ENCODE data around the gene MED9.
"Not testable (repeated sequence)": the region's sequence is repeated elsewhere in the genome, so short reads cannot be mapped to it uniquely, and the experiment has no call there.

The MED9 gene

DNA sequence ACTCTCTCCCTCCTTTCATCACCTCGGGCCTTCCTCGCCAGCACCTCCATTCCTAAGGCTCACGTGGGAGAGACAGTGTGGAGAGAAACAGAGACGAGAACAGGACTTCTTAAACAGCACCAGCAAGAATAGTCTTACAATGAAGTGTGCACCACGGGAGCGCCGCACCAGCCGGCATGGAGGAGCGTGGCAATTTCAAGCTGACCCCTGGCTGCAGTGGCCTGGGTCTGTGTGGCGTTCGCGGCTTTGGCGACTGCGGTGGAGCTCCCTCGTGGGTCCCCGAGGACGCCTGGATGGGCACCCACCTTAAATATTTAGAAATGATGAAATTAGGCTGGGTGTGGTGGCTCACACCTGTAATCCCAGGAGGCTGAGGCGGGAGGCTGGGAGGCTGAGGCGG, 20.5 kb upstream of the MED9 start:
- no peak for DNase-seq

DNA sequence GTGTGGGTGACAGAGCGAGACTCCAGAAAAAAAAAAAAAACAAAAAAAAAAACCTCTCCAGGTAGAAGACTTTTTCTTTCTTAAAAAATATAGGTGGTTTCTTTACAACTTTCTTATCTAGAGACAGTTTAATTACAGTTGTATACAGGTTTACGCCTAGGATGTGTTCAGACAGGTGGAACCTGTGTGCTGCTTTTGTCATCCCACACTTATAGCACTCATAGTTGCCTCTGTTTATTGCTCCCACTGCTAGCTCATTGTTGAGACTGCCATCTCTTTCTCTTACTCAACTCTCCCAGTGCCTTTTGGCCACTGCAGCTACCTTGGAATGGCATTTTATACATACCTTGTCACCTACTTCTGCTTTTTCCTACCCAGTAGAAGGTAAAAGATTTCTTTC, 19.1 kb upstream of the MED9 start:
- no peak for DNase-seq

DNA sequence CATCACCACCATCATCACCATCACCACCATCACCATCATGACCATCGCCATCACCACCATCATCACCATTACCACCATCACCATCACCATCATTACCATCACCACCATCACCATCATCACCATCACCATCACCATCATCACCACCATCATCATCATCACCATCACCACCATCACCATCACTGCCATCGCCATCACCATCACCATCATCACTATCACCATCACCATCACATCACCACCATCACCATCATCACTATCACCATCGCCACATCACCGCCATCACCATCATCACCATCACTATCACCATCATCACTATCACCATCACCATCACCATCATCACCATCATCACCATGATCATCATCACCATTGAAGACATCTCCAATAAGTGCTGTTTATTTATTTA, 16.8 kb upstream of the MED9 start:
- DNase-seq, result no peak

DNA sequence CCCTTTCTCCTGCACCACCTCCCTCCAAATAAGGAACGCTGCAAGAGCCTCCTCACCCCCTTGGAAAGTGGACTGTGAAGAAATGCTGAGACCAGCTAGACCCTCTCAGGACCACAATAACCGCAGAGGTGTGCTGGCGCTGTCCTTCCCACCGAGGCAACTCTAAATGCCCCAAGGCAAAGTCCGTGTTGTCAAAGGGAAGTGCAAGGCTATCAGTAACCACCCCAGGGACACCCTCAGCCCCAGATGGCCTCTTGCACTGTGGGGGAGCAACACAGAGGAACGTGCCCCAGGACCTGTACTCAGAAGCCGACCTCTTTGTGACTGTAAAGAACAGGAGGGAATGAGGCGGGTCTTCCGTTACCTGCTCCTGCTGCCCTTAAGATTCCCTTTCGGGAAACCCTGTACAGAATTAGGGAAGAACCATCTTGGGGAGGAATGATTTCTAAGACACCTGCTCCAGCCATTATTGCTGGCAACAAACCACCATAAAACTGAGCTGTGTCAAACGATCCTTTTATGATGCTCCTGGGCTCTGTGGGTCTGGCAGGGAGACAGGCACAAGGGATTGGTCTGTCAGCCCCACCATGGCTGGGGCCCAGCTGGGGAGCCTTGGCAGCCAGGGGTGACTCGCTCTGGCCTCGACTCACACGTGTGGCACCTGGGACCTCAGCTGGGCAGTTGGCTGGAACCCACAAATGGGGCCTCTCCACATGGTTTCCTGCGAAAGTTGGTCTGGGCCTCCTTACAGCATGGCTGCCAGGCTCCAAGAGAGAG, 14.6 kb upstream of the MED9 start:
- DNase-seq, result peak; percentile 12

DNA sequence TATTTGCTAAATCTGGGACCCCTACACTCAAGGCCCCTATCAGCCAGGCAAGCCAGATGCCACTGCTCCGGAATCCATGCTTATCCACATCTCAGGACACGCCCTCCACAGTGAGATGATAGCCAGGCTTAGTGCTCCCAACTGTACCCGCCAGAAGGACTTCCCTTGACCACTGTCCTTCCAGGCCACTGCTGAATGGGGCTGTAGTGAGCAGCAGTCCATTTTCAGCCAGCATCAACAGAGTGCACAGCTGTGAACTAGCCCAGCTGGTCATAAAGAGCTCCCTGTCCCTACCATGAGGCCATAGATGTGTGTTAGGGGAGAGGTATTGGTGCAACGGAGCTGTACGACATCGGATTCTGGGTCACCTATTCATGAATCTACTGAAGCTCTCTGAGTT, 13.0 kb upstream of the MED9 start:
- DNase-seq, result no peak

DNA sequence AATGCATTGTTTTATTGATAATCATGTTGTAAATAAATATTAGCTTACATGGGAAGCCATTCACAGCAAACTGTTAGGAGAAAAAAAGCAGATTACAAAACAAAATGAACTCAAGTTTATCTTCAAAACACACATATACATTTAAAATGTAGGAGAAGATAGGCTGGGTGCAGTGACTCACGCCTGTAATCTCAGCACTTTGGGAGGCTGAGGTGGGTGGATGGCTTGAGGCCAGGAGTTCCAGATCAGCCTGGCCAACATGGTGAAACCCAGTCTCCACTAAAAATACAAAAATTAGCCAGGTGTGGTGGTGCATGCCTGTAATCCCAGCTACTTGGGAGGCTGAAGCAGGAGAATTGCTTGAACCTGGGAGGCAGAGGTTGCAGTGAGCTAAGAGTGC, 10.9 kb upstream of the MED9 start:
- not testable (repeated sequence) for DNase-seq

DNA sequence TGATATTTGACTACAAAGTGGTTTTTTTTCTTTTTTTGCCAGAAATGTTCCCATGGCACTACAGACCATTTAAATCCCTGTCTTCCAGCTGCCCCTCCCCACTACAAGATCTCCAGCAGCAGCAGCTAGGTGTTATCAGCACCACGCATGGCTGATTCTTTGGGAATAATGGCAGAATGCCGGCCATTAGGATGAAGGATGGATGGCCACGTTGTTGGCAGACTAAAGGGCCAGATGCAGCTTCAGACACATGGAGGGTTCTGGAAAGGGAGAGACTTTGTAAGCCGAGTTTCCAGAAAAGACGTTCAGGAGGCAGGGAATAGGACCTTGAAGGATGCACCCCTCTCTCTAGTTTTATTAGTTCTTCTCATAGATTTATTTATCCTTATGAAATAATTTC, 10.3 kb upstream of the MED9 start:
- no peak for DNase-seq

DNA sequence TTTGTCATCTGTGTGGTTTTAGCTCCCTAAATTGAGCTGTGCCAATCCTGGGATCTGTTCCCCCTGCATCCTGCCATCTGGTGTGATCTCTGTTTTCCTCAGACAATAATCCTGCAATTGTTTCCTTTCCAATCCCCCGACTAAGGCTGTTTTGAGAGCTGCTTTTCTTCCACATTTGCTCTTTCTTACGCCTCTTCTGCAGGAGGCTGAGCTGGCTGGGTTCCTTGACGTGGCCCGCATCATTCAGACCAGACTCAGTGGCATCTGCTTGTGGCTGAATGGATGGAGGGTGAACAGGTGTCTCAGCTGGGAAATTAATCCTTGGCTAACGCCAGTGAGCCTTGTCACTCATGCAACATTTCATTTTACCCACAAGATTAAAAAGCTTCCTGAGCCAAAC, 9.8 kb upstream of the MED9 start:
- DNase-seq, result no peak

DNA sequence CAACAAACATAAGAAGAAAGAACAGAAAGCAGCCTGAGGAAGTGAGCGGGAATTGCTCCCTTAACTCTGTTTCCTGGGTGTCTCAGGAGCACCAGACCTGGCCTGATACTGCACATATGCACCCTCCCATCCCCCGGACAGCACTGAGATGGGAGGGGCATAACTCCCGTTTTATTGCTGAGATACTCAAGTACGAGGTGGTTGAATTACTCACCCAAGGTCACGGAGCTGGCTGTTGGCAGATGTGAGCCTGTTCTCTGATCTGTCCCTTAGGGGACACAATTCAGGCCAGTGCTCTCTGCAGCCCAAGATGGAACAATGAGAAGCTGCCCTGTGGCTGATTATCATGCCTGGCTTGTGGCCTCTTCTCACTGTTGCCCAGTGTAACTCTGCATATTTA, 9.1 kb upstream of the MED9 start:
- peak; percentile 33 for DNase-seq

DNA sequence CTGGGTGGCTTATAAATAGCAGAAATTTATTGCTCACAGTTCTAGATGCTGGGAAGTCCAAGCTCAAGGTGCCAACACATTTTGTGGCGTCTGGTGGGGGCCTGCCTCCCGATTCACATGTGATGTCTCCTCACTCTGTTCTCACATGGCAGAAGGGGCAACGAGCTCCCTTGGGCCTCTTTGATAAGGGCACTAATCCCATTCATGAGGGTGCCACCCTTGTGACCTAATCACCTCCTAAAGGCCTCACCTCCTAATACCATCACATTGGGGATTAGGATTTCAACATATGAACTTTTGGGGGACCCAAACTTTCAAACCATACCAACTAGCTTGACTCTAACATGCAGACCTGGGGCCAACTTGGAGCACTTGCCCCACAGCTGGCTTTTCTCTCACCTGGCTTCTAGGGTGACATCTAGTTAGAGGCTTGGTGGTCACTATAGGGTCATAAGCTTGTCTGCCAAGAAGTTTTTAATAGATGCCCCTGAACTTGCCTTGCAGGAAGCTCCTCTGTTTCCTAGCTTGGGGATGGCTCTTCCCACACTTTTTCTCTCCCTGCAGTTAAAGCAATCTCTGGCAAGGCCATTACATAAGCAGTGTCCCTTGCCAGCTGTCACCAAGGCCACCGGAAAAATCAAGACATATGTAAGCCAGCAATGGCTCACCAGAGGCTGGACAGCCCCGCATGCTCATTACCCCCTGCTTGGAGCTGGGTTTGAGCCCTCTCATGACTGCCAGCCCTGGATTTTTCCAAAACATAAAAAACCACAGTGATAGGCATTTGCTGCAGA, 8.4 kb upstream of the MED9 start:
- DNase-seq, result no peak

DNA sequence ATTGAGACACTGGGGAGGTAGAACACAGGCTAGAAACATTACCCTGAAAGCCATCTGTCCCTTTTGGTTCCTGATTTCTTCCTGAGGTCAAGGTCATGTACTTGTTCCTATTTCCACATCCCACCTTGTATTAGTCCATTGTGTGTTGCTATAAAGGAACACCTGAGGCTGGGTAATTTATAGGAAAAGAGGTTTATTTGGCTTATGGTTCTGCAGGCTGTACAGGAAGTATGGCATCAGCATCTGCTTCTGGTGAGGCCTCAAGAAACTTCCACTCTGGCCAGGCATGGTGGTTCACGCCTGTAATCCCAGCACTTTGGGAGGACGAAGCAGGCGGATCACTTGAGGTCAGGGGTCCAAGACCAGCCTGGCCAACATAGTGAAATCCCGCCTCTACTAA, 7.4 kb upstream of the MED9 start:
- no peak for DNase-seq

DNA sequence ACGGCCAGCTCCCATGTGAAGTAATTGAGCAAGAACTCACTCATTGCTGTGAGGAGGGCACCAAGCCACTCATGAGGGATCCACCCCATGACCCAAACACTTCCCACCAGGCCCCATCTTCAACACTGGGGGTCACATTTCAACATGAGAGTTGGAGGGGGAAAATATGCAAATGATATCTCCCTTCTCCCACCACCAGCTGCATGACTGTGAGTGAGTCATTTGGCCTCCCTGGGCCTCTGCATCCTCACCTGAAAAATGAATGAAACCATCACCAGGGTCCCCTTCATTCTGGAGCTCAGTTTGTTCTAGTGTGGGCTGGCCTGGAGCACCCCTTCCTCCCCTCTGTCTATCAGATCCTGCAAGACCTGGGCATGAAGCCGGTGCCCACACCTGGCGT, 6.8 kb upstream of the MED9 start:
- DNase-seq, result no peak

DNA sequence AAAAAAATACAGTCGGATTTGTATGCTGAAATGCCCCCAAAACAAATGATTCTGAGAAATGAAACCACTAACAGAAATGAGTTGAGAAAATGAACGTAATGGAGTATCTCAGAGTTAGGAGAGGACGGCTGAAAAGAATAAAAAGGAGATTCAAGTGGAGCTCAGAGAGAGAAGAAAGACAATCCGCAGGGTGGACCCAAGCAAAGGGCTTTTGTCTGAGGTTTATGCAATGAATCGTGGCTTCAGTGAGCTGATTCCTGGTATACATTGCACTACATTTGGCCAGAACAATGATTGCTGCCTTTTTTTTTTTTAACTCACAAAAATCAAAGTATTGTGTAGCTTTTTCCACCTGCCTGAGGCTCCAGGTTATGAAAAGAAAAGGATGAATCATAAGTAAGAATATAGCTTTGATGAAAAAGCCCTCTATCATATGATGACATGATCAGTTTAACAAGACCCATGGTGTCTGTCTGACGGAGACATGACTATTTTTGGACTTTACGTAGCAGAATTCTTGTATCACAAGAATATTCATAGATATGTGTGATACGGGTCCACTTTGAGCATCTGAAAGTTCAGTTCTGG, 4.4 kb upstream of the MED9 start:
- DNase-seq, result no peak

DNA sequence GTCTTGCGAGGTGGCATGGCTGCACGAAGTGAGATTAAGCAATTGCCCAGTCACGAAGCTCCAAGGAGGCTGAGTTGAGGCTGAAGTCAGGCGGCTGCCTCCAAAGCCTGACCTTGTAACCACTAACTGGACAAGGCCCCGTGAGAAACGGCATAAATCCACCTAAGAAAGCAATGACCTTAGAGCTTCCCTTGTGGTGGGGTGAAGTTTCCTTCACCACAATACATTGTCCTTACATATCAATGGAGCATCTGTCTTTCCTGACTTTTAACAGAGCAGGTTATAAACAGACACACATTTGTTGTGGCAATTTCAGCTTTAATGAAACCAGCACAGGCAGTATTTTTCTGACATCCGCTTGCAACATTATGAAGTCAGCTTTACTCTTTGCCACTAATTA, 2.5 kb upstream of the MED9 start:
- no peak for DNase-seq

DNA sequence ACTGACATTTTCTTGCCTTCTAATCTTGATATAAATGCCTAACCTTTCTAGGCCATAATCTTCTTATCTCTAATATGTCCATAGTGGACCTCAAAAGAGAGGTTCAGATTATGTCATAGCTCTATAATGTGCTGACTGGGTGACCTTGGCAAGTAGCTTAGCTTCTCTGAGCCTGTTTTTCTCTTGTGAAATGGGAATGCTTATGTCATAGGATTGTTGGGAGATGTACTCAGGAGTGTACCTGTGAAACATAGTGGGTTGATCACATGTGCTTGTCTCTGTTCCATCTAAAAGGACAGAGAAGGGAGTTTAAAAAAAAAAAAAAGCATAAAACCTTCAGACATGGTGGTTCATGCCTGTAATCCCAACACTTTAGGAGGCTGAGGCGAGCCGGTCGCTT, 2.4 kb downstream of the MED9 start:
- no peak for DNase-seq

DNA sequence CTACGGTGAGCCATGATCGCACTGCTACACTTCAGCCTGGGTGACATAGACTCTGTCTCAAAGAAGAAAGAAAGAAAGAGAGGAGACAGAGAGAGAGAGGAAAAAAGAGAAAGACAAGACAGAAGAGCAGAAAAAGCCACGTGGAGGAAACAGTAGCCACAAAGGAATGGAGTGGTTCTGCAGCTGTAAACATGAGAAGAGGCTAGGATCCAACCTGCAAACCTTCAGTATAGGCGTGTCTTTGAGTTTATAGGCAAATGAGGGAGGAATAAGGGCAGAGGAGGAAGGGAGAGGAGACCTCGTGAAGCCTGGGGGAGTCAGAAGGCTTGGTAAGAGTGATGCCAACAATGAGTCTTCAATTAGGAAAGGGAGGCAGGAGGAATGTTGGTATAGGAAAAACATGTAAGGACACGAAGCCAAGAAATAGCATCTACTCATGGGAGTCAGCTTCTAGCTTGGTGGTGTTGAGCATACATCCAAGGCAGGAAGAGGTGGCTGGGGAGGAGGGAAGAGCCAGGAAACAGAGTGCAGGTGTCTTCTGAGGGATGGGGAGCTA, 3.9 kb downstream of the MED9 start:
- no peak for DNase-seq

DNA sequence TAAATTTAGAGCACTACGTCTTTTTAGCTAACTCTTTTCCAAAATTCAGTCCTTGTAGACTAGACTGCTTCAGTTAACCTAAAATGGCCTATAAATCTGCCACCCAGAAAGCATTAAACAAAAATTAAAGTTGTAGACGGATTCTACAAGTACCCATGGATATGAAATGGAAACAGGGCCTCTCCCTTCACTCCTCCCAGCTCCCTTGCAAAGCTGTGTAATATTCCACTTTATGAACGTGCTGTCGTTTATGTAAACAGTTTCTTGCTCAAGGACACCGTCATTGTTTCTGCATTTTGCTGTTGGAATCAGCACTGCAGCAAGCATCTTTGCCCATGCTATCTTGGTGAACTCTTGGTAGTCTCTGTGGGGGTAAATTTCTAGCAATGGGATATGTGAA, 5.1 kb downstream of the MED9 start:
- DNase-seq, result no peak

DNA sequence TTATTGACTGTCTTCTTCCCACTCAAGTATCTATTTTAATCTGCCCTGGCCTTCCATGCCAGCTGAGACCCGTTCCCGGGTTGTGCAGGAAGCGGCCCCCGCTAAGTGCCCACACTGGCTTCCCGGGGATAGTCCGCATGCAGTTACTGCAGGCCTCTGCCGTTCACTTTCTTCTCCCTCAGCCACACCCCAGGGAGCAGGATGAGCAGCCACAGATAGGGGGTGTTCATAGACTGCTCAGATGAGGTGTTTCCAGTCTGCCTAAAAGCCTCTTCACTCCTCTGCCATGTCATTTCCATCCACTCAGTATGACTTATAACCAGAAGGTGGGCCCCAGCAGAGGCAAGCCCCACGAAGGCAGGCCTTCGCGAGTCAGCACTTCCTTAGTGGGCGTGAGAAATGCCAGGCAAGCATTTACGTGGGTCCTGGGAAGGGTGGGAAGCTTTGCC, 7.7 kb downstream of the MED9 start:
- no peak for DNase-seq

DNA sequence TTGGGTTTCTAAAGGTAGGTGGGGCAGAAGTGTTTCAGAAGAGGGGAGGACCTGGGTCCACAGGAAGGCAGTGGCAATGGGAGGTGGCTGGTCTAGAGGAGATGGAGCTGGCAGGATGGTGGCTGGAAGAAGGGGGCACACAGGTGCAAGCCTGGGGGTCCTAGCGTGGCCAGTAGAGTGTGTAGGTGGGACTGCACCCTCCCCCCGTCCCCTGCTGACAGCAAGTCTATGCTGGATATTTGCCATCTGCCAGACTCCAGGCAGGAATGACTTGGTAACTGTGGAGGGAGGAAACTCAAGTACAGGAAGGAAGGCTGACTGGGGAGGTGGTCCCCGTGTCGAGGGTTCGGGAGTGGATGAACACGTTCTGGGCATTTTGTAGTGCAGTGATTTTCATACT, 8.6 kb downstream of the MED9 start:
- no peak for DNase-seq

DNA sequence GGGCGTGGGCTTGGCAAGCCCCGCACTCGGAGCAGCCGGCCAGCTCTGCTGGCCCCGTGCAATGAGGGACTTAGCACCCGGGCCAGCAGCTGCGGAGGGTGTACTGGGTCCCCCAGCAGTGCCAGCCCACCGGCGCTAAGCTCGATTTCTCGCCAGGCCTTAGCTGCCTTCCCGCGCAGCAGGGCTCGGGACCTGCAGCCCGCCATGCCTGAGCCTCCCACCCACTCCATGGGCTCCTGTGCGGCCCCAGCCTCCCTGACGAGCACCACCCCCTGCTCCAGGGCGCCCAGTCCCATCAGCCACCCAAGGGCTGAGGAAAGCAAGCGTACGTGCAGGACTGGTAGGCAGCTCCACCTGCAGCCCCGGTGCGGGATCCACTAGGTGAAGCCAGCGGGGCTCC, 9.6 kb downstream of the MED9 start:
- not testable (repeated sequence) for DNase-seq

DNA sequence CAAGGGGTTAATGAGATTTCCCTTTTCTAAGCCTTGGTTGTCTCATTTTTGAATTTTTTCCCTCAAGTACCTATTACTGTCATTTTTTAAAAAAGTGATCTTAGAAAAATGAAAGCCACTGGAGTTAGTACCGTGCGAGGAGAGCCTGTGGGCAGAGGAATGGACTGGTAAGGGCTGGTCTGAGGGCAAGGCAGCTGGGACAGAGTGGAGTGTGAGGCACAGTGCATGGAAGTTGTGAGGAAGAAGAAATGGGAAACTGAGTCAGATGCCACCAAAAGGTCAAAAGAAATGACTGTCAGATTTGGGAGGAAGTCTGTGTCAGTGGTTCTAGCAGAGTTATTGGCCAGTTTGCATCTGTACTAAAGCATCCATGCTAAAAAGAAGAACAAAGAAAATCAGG, 11.2 kb downstream of the MED9 start:
- no peak for DNase-seq

DNA sequence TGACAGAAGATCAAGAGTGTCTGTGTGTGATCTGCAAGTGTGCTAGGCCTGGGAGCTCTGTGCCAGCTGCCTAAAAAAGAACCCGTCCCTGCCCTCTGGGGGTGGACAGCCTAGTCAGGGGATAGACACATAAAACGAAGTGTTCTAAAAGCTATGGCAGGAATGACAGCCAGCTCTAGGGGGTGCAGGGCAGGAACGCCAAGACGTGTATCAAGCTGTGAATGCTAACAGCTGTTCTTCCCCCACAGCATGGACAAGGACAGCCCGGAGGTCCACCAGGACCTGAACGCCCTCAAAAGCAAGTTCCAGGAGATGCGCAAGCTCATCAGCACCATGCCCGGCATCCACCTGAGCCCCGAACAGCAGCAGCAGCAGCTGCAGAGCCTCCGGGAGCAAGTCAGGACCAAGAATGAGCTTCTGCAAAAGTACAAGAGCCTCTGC, 14.3 kb downstream of the MED9 start:
- DNase-seq, result no peak

DNA sequence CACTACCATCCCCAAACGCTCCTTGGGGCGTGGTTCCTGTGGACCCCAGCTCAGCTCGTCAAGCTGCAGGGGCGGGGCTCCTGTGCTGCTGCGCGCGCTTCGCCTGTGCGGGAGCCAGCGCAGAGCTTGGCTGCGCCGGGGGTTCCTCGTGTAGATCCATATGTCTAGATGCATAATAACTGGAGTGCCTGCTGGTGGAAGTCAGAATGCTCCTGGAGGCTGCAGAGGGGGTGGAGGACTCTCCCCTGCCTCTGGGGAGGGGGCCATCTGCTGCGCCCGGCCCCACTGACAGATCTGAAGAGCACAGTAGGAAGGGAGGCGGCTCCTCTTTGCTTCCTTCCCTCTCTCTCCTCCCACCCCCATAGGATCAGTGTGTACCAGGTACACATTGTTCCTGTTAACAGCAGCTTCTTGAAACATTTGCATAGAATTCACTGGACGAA, 14.8 kb downstream of the MED9 start:
- DNase-seq, result no peak

DNA sequence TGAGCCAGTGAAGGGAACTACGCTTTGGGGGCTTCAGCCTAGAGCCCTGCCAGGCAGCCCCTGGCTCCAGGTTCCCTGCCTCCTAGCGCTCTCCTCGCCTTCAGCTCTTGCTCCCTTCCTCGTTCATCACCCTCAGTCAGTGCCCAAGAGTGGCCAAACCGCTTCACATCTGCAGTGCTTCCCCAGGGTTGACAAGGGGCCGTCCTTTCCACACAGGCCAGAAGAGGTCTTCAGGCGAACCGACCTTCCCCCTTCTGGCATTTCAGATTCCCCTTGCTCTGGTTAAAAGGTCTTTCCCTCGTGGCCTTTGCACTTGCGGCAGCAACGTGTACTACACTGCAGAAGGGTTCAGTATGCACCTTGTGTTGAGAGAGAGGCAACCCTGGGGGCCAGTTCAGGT, 15.3 kb downstream of the MED9 start:
- DNase-seq, result no peak

Measured in NCI-H69 (cell line).